SK-N-SH (cell line): Measurements from ENCODE around the gene RNASET2. TPM values are rescaled to one million over a fixed set of nuclear protein-coding genes. Genes with fewer than 3 reads are reported as not detected.

ENCODE experiments used
- CTCF ChIA-PET: fragments of 300-600, 350-600 bp; formaldehyde crosslinking; extraction: SDS; loops from one replicate; lab custom pipeline; 2021; lab: Yijun Ruan, JAX
- POLR2A ChIA-PET: fragments of 350-600 bp; sonication (Branson Sonifier 250); formaldehyde crosslinking; extraction: SDS; loops from one replicate; lab custom pipeline; 2020; ENCODE audit warnings: antibody characterized with exemption, inconsistent platforms; lab: Yijun Ruan, JAX
- DNase-seq: peaks from one replicate; pipeline ENCODE4 v3.0.0; 2012
- H2AFZ ChIP-seq: fragments of 200-600 bp; sonication (generic); 2 replicates; pipeline ENCODE4 v1.8.1; 2016; ENCODE audit warnings: antibody characterized with exemption, mild to moderate bottlenecking, low read depth
- H3F3A ChIP-seq: fragments of 200-600 bp; sonication (generic); replicated peaks from 2 replicates; pipeline ENCODE3; 2016; ENCODE audit warnings: antibody characterized with exemption, mild to moderate bottlenecking; ENCODE audit not compliant: insufficient read depth
- H3K27ac ChIP-seq, 2 experiments: fragments of 200-500 bp in 1 of 2; fragments of 200-600 bp in 1 of 2; sonication (Bioruptor generic) in 1 of 2; sonication (generic), shearing (Covaris generic) in 1 of 2; 2 replicates each; pipeline versions ENCODE4 v1.5.1 to v1.6.1; 2014 to 2016; ENCODE audit warnings: low read depth in 2 of 2, inconsistent platforms in 1 of 2, low read length in 1 of 2, mild to moderate bottlenecking in 1 of 2, mixed read lengths in 1 of 2
- H3K27me3 ChIP-seq: fragments of 200-600 bp; sonication (generic), shearing (Covaris generic); 2 replicates; pipeline ENCODE4 v1.6.1; 2016; ENCODE audit warnings: mixed run types; ENCODE audit not compliant: insufficient read depth
- H3K36me3 ChIP-seq, 2 experiments: fragments of 200-500 bp in 1 of 2; fragments of 200-600 bp in 1 of 2; sonication (Bioruptor generic) in 1 of 2; sonication (generic) in 1 of 2; replicated peaks in 1 of 2; 2 replicates each; pipeline versions ENCODE3 to v1.5.1; 2014 to 2016; ENCODE audit warnings: low read length in 1 of 2, mild to moderate bottlenecking in 1 of 2; ENCODE audit not compliant: insufficient read depth in 2 of 2, control insufficient read depth in 1 of 2
- H3K4me1 ChIP-seq, 2 experiments: fragments of 200-500 bp in 1 of 2; fragments of 200-600 bp in 1 of 2; sonication (Bioruptor generic) in 1 of 2; sonication (generic), shearing (Covaris generic) in 1 of 2; 2 replicates each; pipeline versions ENCODE4 v1.5.1 to v1.6.1; 2014 to 2016; ENCODE audit warnings: low read depth in 1 of 2, low read length in 1 of 2, mixed run types in 1 of 2; ENCODE audit not compliant: insufficient read depth in 2 of 2, control insufficient read depth in 1 of 2
- H3K4me2 ChIP-seq: fragments of 200-600 bp; sonication (generic), shearing (Covaris generic); 2 replicates; pipeline ENCODE4 v1.6.1; 2017; ENCODE audit warnings: mixed run types
- H3K4me3 ChIP-seq, 2 experiments: fragments of 200-500 bp in 1 of 2; fragments of 200-600 bp in 1 of 2; sonication (Bioruptor generic) in 1 of 2; sonication (generic), shearing (Covaris generic) in 1 of 2; 2 replicates each; pipeline versions ENCODE4 v1.5.1 to v1.8.1; 2014 to 2016; ENCODE audit warnings: low read depth in 2 of 2, inconsistent platforms in 1 of 2, low read length in 1 of 2, mild to moderate bottlenecking in 1 of 2, mixed read lengths in 1 of 2, moderate library complexity in 1 of 2
- H3K79me2 ChIP-seq: fragments of 200-600 bp; sonication (generic); 2 replicates; pipeline ENCODE4 v1.8.1; 2017; ENCODE audit warnings: mild to moderate bottlenecking; ENCODE audit not compliant: insufficient read depth
- H3K9ac ChIP-seq: fragments of 200-600 bp; sonication (generic); 2 replicates; pipeline ENCODE4 v1.6.1; 2017; ENCODE audit warnings: mixed run types
- H3K9me2 ChIP-seq: fragments of 200-600 bp; sonication (generic); 2 replicates; pipeline ENCODE4 v1.6.1; 2017; ENCODE audit warnings: mixed run types
- H3K9me3 ChIP-seq: fragments of 200-600 bp; sonication (generic); 2 replicates; pipeline ENCODE4 v1.6.1; 2017; ENCODE audit warnings: mixed run types, mild to moderate bottlenecking, moderate library complexity
- H4K20me1 ChIP-seq: fragments of 200-600 bp; sonication (generic); 2 replicates; pipeline ENCODE4 v1.6.1; 2017; ENCODE audit warnings: mild to moderate bottlenecking, mixed run types; ENCODE audit not compliant: insufficient read depth
- CHD2 ChIP-seq: fragments of 150-350 bp; IDR thresholded peaks from 2 replicates; pipeline ENCODE4 v1.6.1; 2018; ENCODE audit warnings: low read length; ENCODE audit not compliant: partially characterized antibody
- ELF1 ChIP-seq: IDR thresholded peaks from 2 replicates; pipeline ENCODE4 v1.4.0; 2012
- EP300 ChIP-seq, 2 experiments: IDR thresholded peaks; 2 replicates each; pipeline versions ENCODE4 v1.4.0 to v1.6.1; 2012; ENCODE audit warnings: borderline replicate concordance in 1 of 2, low read depth in 1 of 2, low read length in 1 of 2
- EZH2phosphoT487 ChIP-seq: fragments of 200-600 bp; sonication (generic); IDR thresholded peaks from 2 replicates; pipeline ENCODE4 v1.6.1; 2017; ENCODE audit warnings: low read depth, mixed run types, mild to moderate bottlenecking, antibody characterized with exemption, moderate library complexity, borderline replicate concordance
- GATA2 ChIP-seq: sonication (generic); formaldehyde crosslinking; IDR thresholded peaks from 2 replicates; pipeline ENCODE4 v1.5.0; 2020; ENCODE audit warnings: mild to moderate bottlenecking, missing genetic modification reagents
- MEF2A ChIP-seq: IDR thresholded peaks from 2 replicates; pipeline ENCODE4 v1.4.0; 2012; ENCODE audit warnings: low read depth, borderline replicate concordance
- MXI1 ChIP-seq: IDR thresholded peaks from 2 replicates; pipeline ENCODE4 v1.6.1; 2012; ENCODE audit warnings: mild to moderate bottlenecking, low read depth, low read length, improper control_type of control experiment
- NRF1 ChIP-seq: IDR thresholded peaks from 2 replicates; pipeline ENCODE4 v1.6.1; 2012; ENCODE audit warnings: low read depth, mild to moderate bottlenecking, low read length
- POLR2AphosphoS5 ChIP-seq: IDR thresholded peaks from 2 replicates; pipeline ENCODE4 v1.6.1; 2012; ENCODE audit warnings: low read depth, low read length
- RAD21 ChIP-seq: IDR thresholded peaks from 2 replicates; pipeline ENCODE4 v1.6.1; 2012; ENCODE audit warnings: mild to moderate bottlenecking, low read length
- REST ChIP-seq: IDR thresholded peaks from 2 replicates; pipeline ENCODE4 v1.6.1; 2012; ENCODE audit warnings: mild to moderate bottlenecking, low read depth, low read length, moderate library complexity
- RFX5 ChIP-seq: IDR thresholded peaks from 2 replicates; pipeline ENCODE4 v1.6.1; 2012; ENCODE audit warnings: mild to moderate bottlenecking, improper control_type of control experiment, low read length
- RXRA ChIP-seq: IDR thresholded peaks from 2 replicates; pipeline ENCODE4 v1.4.0; 2012; ENCODE audit warnings: low read depth, mild to moderate bottlenecking, borderline replicate concordance
- SIN3A ChIP-seq: IDR thresholded peaks from 2 replicates; pipeline ENCODE4 v1.6.1; 2012; ENCODE audit warnings: low read depth, mild to moderate bottlenecking, low read length, moderate library complexity, borderline replicate concordance
- SMC3 ChIP-seq: IDR thresholded peaks from 2 replicates; pipeline ENCODE4 v1.6.1; 2012; ENCODE audit warnings: low read depth, low read length, improper control_type of control experiment
- TAF1 ChIP-seq: IDR thresholded peaks from 2 replicates; pipeline ENCODE4 v1.6.1; 2012; ENCODE audit warnings: low read depth, mild to moderate bottlenecking, low read length, moderate library complexity, borderline replicate concordance
- TCF12 ChIP-seq: IDR thresholded peaks from 2 replicates; pipeline ENCODE4 v1.4.0; 2012
- TEAD4 ChIP-seq: IDR thresholded peaks from 2 replicates; pipeline ENCODE4 v1.4.0; 2012; ENCODE audit warnings: mild to moderate bottlenecking, borderline replicate concordance; ENCODE audit not compliant: insufficient read depth
- YY1 ChIP-seq: IDR thresholded peaks from 2 replicates; pipeline ENCODE4 v1.4.0; 2012; ENCODE audit warnings: low read depth, mild to moderate bottlenecking
- WGBS: methylation state at CpG from one replicate; pipeline ENCODE4 v1.1.6; 2017; ENCODE audit warnings: low lambda C conversion rate; 5-methylcytosine and 5-hydroxymethylcytosine counted together
- polyA plus RNA-seq, 3 experiments: library from polyadenylated mRNA; depleted of rRNA; stranded (reverse); fragments of >200 nt; gene quantifications; 2 replicates each; pipeline ENCODE4 v1.2.3, GENCODE V29; 2012
- TF ChIP-seq, protein P1 (sequence below): IDR thresholded peaks from 2 replicates; pipeline ENCODE4 v1.4.0; 2012; ENCODE audit warnings: low read depth, borderline replicate concordance

RNASET2 gene
- polyA plus RNA-seq, 1 of the 3 experiments (the other 2 are of a cell fraction) = 59.2 TPM

DNA sequence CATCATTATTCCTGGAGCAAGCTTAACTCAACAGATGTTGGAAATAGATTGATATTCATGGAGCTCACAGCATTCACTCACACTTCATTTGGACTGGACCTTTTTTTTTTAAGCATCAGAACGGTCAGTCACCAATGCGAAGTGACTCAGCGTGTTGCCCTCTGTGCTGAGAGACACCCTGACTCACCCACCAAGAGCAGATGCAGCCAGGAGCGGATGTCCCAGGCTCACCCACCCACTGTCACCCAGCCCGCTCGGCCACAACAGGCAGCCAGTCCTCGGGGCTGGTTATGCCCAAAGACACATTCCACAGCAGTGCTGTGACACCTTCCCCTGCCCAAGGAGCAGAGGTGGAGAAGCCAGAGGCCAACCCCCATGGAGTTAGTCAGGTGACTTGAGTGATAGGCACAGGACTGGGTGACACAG is 15.7 kb downstream of the RNASET2 start:
- no peak for DNase-seq
- CTCF ChIA-PET = interaction anchor here (1.1 to 3.6 kb wide), 3 partner anchors 11 to 165 kb away, joined by 3 to 13 read pairs (median 3); no protein-coding TSS in a partner anchor

More for the DNA sequence above, 15.7 kb downstream of the RNASET2 start:
- Histone ChIP-seq H3K9me2 (no peaks in the 10 kb centered on the region), H3K4me3 (no peak overlapping the region), H2AFZ (no peak overlapping the region), H3K4me2 (no peak overlapping the region), H3K79me2 (no peaks in the 10 kb centered on the region), H3K27ac (no peak overlapping the region), H3K36me3 (peaks cover 9 to 16% of the 10 kb centered on the region in 2 experiments), H3K9me3 (no peaks in the 10 kb centered on the region), H3K4me1 (no peaks in the 10 kb centered on the region), H4K20me1 (no peaks in the 10 kb centered on the region), H3F3A (no peaks in the 10 kb centered on the region), H3K27me3 (no peaks in the 10 kb centered on the region), H3K9ac (no peak overlapping the region)
- POLR2A ChIA-PET = no interaction called here
- no peak for TF ChIP-seq EZH2phosphoT487
- no peak for TF ChIP-seq RFX5
- no peak for TF ChIP-seq TAF1
- TF ChIP-seq REST = no peak
- TF ChIP-seq POLR2AphosphoS5 = no peak
- no peak for TF ChIP-seq ELF1
- TF ChIP-seq CHD2 = no peak
- TF ChIP-seq EP300 (IDR thresholded peaks at IDR 0.05; ENCODE audit: borderline replicate concordance in 1 of 2, low read depth in 1 of 2, low read length in 1 of 2) = no peak
- TF ChIP-seq, protein P1, sequence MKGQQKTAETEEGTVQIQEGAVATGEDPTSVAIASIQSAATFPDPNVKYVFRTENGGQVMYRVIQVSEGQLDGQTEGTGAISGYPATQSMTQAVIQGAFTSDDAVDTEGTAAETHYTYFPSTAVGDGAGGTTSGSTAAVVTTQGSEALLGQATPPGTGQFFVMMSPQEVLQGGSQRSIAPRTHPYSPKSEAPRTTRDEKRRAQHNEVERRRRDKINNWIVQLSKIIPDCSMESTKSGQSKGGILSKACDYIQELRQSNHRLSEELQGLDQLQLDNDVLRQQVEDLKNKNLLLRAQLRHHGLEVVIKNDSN = no peak
- TF ChIP-seq NRF1 = no peak
- no peak for TF ChIP-seq TEAD4
- TF ChIP-seq YY1 = no peak
- TF ChIP-seq SIN3A = no peak
- no peak for TF ChIP-seq SMC3
- no peak for TF ChIP-seq GATA2 (CRISPR knock-in tag)
- TF ChIP-seq MEF2A = no peak
- no peak for TF ChIP-seq RAD21
- TF ChIP-seq RXRA = no peak
- no peak for TF ChIP-seq MXI1
- no peak for TF ChIP-seq TCF12
- WGBS = 56% methylated on average over 3 of the region's 7 CpGs
